Cardiac fibroblast (primary cell): ENCODE data around the gene FKBP1B.

Source experiments
- DNase-seq, 2 donors: peaks; one replicate each; pipeline versions ENCODE4 v3.0.0 to v3.0.0-alpha.2; 2010; ENCODE audit warnings: low read depth in 2 of 2
- H3K4me3 ChIP-seq, 2 donors: replicated peaks in 1 of 2; 1 replicate in 1 of 2; 2 replicates in 1 of 2; pipeline ENCODE4 v1.5.1; 2011; ENCODE audit warnings: low read depth in 2 of 2, low read length in 2 of 2, mild to moderate bottlenecking in 2 of 2, moderate library complexity in 1 of 2
- CTCF ChIP-seq: IDR thresholded peaks from one replicate; pipeline ENCODE4 v1.5.1; 2011; ENCODE audit warnings: low read depth, mild to moderate bottlenecking, low read length, inconsistent platforms

The FKBP1B gene

GRCh38 chr2:24065341-24065740 lies 15.8 kb downstream of the FKBP1B start:
- DNase-seq: no peak
- no peak overlapping the region for H3K4me3 ChIP-seq
- TF ChIP-seq CTCF: no peak

GRCh38 chr2:24072259-24072658 lies 22.7 kb downstream of the FKBP1B start:
- no peak overlapping the region for H3K4me3 ChIP-seq
- TF ChIP-seq CTCF: no peak
- DNase-seq: no peak

GRCh38 chr2:24073816-24074215 lies 24.3 kb downstream of the FKBP1B start:
- H3K4me3 ChIP-seq: no peak overlapping the region
- no peak for DNase-seq
- TF ChIP-seq CTCF: no peak

- TF ChIP-seq CTCF: no peak
- H3K4me3 ChIP-seq: peak overlapping the region; percentile 84 to 89
- no peak for DNase-seq
These were observed 25.7 kb downstream of the FKBP1B start for GRCh38 chr2:24075259-24075658.

- TF ChIP-seq CTCF: no peak
- peak; percentile 99 for DNase-seq
These were observed 26.6 kb downstream of the FKBP1B start, which contains the start of gene SF3B6 for GRCh38 chr2:24075915-24076848. Gene SF3B6 (minus strand): TSS chr2:24076326. CDS start chr2:24076229, 97 bp downstream.

GRCh38 chr2:24076849-24077534 lies 27.5 kb downstream of the FKBP1B start:
- TF ChIP-seq CTCF: no peak
- peak overlapping the region; percentile 84 to 89 for H3K4me3 ChIP-seq
- DNase-seq: peak; percentile 20 to 31

More at GRCh38 chr2:24075915-24076848, 26.6 kb downstream of the FKBP1B start, which contains the start of gene SF3B6:
- peak within 1 kb of the TSS; percentile 84 to 89 for H3K4me3 ChIP-seq
